ENCODE measurements around the gene SEPHS2.

DNA sequence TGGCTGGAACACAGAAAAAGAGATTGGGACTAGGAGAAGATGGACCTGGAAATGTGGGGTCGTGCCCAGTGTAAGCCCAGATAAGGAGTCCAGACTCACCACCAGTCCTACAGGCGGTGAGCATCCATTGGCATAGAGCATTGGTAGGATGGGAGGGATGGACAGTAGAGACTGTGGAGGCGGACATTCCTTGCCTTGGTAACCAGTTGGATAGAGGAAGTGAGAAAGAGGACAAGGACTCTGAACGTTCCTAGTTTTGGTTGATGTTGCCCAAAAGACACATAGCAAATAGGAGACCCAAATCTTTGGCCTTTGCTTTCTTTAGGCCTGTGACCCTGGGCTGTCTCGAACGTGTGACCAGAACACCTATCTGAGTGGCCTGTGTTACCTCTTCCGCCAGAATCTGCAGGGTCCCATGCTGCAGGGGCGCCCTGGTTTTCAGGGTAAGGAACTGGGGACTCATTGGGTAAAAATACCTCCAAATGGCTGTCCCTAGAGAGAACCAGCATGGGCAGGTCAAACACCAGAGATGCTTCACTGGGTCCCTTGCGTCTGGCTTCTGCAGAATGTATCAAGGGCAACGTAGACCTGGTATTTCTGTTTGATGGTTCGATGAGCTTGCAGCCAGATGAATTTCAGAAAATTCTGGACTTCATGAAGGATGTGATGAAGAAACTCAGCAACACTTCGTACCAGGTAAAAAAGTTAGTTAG is 33.2 kb upstream of the SEPHS2 start:
- TF ChIP-seq, protein P1, sequence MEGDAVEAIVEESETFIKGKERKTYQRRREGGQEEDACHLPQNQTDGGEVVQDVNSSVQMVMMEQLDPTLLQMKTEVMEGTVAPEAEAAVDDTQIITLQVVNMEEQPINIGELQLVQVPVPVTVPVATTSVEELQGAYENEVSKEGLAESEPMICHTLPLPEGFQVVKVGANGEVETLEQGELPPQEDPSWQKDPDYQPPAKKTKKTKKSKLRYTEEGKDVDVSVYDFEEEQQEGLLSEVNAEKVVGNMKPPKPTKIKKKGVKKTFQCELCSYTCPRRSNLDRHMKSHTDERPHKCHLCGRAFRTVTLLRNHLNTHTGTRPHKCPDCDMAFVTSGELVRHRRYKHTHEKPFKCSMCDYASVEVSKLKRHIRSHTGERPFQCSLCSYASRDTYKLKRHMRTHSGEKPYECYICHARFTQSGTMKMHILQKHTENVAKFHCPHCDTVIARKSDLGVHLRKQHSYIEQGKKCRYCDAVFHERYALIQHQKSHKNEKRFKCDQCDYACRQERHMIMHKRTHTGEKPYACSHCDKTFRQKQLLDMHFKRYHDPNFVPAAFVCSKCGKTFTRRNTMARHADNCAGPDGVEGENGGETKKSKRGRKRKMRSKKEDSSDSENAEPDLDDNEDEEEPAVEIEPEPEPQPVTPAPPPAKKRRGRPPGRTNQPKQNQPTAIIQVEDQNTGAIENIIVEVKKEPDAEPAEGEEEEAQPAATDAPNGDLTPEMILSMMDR (IDR thresholded peaks at IDR 0.05), result no peak
- TF ChIP-seq POLR2A (IDR thresholded peaks at IDR 0.05), result no peak
